ENCODE measurements around the gene CRMP1.

CRMP1 gene

GRCh38 chr4:5919571-5919970, 26.7 kb upstream of the CRMP1 start:
- DNase-seq (ENCODE audit: low read depth, low spot score), result no peak

DNA sequence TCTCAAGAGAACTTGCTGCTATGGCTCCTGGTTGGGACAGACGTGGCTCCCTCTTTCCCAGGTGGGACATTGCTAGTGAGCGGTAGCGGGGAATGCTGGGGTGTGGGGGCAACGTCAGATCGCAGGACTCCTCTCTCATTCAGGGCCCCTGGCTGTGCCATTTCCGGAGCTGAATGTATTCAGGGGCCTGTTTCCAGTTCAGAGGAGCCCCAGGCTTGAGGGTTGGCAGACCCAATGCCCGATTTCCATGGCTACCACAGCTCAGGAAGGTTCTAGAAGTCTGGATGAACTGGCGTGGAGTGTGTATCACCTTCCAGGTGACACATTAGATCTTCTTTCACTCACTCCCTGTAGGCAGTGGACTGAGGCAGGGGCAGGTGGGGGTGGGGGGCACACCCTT, 26.2 kb upstream of the CRMP1 start:
- DNase-seq (ENCODE audit: low read depth, low spot score), result no peak

- no peak for DNase-seq (ENCODE audit: low read depth, low spot score)
Observed at GRCh38 chr4:5918331-5918985, 25.6 kb upstream of the CRMP1 start.

DNA sequence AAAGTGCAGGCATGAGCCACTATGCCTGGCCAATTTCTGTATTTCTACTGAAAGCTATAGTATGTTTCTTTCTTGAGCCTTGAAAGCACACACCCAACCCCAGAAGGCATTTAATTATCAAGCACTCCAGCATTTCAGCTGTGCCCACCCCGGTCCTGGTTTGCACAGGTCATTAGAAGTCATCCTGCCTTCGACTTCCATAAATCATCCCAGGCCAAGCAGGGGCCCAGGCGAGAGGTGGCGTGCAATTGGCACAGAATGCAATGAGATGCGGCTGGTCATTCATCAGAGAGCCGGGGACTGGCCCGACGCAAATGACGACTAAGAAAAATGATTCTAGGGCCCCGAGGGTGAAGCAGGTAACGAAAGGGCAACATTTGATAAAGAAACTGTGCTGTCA, 24.8 kb upstream of the CRMP1 start:
- no peak for DNase-seq (ENCODE audit: low read depth, low spot score)

- no peak for DNase-seq (ENCODE audit: low read depth, low spot score)
Observed at GRCh38 chr4:5916229-5916628, 23.3 kb upstream of the CRMP1 start.

GRCh38 chr4:5913454-5913853, 20.6 kb upstream of the CRMP1 start:
- no peak for DNase-seq (ENCODE audit: low read depth, low spot score)

DNA sequence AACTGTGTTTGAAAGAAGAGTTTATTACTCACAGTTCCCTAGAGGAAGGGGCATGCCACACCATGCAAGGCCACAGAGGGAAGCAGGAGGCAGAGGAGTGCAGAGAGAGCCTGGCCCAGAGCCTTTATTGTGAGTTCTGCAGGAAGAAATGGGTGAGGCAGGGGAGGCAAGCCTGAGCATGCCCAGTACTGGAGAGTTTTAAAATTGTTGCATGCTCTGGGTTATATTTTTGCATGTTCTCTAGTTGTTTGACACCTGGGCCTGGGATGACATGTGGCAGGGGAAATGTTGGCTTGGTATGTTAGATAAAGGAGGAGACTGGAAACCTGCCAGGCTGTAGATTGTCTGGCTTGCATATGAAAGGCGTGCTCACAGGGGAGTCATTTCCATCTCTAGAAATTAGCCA, 19.7 kb upstream of the CRMP1 start:
- no peak for DNase-seq (ENCODE audit: low read depth, low spot score)

DNA sequence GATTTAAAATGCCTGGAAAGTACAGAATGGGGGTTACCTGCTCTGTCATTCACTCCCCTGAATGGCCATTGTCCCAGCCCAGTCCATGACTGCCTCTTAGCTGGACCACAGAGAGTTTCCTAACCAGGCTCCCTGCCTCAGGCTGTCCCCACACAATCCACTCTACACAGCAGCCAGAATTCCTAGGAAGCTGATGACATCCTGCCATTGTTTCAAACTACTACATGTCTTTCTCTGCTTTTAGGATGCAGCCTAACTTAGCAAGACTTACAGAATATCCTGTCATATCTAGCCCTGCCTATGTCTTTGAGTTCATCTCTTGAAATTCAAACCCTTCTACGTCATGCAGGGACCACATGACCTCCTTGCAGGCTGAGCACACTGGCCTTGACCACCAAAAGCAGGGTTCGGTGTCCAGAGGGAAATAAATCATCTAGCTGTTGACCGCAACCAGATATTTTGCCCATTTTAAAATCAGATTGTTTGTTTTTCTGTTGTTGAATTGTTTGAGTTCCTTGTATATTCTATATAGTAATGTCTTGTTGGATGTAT, 16.1 kb upstream of the CRMP1 start:
- DNase-seq (ENCODE audit: low read depth, low spot score), result no peak

- no peak for DNase-seq (ENCODE audit: low read depth, low spot score)
Observed at GRCh38 chr4:5906191-5906590, 13.3 kb upstream of the CRMP1 start.

DNA sequence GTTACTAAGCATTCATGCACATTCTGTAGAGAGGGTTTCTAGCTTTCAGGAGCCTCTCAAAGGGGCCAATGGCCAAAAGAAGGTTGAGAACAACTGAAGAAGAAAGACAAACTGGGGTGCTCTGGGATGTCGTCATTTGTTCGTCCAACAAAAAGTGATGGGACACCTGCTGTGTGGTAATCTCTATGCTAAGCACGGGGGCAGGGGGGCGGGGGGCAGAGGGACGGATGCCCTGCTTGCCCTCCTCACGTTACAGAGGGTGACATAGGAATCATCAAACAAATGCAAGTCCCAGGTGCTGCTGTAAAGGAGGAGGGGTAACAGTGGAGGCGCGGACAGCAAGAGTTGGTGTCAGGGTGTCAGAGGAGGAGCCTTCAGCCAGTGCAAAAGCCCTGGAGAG, 12.8 kb upstream of the CRMP1 start:
- DNase-seq (ENCODE audit: low read depth, low spot score), result no peak

GRCh38 chr4:5900844-5901243, 8.0 kb upstream of the CRMP1 start:
- DNase-seq (ENCODE audit: low read depth, low spot score), result no peak

- DNase-seq (ENCODE audit: low read depth, low spot score), result no peak
Observed at GRCh38 chr4:5899881-5900280, 7.0 kb upstream of the CRMP1 start.

- DNase-seq (ENCODE audit: low read depth, low spot score), result no peak
Observed at GRCh38 chr4:5899396-5899795, 6.5 kb upstream of the CRMP1 start.

DNA sequence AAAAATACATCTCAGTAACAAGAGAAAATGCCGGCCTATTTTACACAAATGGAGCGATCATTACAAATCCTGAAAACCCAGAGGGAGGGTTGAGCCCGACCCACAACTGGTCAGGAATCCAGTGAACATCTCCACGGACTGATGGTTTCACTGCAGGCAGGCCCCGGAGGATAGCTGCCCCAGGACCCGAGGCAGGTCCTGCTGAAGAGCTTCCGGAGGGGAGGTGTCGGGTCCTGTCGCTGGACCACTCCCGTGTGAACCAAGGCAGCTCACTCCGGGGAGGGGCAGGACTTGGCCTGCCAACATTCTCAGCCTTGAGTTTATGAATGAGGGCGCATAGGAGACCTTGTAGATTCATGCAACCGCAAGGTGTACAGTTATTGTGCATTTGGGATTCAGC, 4.8 kb upstream of the CRMP1 start:
- DNase-seq (ENCODE audit: low read depth, low spot score), result no peak

DNA sequence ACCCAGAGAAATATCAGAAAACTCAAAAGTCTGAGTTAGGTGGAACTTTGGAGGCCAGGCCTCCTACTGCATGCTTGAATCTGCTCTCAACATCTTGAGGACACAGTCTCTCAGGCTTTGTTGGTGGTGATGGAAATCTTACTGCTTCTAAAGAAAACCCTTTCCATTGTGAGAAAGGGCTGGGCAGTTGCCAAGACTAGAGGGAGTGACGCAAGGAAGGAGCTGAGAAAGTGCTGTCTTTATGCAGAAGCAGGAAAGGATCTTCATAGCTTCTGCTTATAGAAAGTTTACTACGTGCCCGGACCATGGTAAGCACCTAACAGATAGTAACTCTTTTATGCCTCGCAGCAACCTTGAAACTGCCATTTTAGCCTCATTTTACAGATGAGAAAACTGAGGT, 2.4 kb upstream of the CRMP1 start:
- no peak for DNase-seq (ENCODE audit: low read depth, low spot score)

DNA sequence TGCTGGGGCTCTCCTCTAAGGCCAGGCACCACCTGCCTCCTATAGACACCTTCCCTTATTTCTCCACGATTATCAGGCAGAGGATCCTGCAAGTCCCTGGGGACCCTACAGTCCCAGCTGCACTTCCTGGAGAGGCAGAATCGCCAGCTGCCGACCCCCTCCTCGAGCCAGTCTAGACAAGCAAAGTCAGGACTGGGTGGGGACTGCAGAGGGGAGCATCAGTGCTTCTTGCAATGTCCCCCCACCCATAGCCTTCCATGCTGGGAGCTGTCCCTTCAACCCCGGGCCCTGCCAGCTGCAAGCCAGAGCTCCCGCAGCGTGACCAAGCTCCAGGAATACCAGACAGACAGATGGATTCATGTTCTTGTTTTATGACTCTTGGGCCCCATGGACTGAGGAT, 1.4 kb upstream of the CRMP1 start:
- no peak for DNase-seq (ENCODE audit: low read depth, low spot score)

DNA sequence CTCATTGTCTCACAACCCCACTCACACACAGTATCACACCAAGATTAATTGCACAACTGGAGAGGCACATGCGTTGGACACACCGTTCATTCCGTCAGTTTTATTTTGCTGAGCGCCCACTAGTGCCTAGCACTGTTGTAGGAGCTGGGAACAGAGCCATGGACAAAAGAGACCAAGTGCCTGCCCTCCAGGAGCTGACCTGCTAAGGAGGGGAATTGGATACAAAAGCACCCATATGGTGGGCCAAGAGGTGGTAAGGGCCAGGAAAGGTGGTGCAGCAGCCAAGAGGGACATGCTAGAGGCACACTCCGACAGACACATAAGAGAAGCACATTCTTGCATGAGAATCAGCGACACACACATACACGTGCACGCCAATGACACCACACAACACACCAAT, 705 bp upstream of the CRMP1 start:
- DNase-seq (ENCODE audit: low read depth, low spot score), result no peak

- no peak for DNase-seq (ENCODE audit: low read depth, low spot score)
Observed at GRCh38 chr4:5892323-5893003, 423 bp downstream of the CRMP1 start.

DNA sequence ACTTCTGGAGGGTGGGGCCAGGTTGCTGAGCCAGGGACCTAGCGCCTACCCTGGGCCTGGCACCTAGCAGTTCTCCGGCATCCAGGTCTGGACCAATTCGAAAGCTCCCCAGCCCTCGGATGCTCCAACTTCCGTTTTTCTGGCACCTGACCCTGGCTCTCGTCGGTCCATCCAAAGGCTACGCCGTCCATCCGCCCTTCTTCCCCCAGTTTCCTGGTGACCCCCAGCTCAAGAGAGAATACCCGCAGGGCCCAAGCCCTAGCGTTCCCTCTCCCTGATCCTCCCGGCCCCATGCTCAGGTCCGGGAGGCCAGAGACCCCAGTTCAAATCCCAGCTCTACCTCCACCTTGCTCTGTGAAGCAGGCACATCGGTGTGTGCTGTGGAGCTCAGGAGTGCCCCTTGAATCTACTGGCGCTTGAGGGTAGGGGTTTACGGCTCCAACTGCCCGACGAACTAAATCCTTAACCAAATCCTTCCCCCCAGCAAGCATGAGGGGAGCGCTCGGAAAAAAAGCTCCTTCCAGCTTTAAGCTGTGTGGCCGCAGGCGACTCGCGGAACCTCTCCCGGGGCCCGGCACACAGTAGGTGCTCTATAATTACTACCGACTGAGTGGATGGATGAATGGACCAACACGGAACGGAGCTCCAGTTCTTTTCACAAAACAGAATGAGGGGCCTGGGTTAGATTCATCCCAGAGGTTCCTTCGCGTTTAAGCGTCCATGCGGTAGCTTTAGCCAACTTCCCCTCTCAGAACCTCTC, 1.1 kb downstream of the CRMP1 start:
- DNase-seq (ENCODE audit: low read depth, low spot score), result no peak

- no peak for DNase-seq (ENCODE audit: low read depth, low spot score)
Observed at GRCh38 chr4:5890063-5890727, 2.7 kb downstream of the CRMP1 start.

DNA sequence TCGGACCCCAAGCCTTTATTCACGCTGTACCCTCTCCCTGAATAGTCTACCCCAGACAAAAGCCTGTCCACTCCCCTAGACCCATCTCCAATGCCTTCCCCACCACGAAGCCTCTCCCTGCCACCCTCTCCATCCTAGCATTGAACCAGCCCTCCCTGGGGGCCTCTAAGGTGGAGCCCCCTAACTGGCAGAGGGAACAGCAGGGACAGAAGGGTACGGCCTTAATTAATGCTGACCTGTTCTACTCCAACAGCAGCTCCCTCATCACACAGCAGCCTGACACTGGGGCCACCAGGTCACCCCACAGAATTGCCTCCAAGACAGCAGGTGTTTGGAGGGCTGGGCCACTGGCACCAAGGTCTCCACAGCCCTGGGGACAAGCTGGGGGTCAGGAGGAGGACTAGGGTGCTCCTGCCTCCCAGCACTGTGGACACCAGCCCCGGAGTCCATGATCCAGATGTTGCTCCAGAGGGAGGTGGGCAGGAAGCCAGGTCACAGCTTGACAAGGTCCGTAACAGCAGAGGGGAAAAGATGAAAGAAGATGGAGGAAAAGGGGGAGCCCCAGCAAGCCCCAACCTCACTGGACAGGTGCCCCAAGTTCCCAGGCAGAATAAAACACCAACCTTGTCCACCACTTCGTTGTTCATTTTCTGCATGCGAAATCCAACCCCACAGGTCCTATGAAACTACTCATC, 3.7 kb downstream of the CRMP1 start:
- DNase-seq (ENCODE audit: low read depth, low spot score), result no peak
